Stimulated activated CD8-positive, alpha-beta memory T cell treated with anti-CD3 and anti-CD28 coated beads, Interleukin-15, amount 100 ng/mL, for 24 hours (primary cell): ENCODE data around the gene PUSL1.

Experiments used
- DNase-seq: peaks from one replicate; pipeline ENCODE4 v3.0.0-alpha.2; 2020; ENCODE audit warnings: low read depth

PUSL1 gene

DNA sequence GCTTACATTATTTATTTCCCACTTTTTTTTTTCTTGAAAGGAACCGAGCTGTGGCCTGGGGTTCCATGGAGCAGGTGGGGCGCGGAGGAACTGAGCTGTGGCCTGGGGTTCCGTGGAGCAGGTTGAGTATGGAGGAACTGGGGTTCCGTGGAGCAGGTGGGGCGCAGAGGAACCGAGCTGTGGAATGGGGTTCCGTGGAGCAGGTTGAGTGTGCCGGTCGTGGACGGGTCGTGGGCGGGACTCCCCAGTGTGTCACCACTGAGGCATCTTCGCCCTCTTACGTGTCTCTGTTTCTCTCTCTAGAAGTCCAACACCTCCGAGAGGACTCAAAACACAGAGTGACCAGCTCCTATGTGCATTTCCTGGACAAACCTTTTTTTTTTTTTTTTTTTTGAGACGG lies 29.4 kb upstream of the PUSL1 start:
- DNase-seq, result no peak

DNA sequence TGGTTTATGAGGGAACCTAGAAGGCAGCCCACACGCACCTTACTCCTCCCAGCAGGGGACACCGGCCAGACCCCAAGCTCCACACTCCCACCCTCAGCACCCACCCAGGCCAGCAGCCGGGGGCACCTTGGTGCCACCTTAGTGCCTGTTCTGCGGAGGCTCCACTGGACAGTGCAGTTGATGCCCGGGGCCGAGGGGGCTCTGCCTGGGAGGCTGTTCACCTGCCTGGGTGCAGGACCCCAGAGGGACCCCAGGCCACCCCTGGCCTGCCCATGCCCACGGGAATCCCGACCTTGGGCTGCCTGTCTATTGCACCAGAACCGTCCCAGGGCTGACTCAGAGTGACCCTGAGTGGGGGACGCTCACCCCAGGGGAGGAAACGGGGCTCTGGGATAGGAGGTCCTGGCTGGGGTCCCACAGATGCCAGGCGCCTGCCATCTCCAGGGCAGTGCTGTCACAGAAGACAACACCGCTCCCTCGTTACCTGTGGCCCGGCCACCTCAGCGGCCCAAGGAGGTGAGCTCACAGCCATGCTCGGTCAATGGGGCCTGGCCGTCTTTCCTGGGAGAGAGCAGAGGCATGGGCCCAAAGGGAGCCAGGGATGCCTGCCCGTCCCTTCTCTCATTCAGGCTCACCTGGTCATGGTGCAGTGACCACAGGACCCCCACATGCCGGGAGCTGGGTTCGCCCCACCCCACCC lies 27.5 kb upstream of the PUSL1 start:
- no peak for DNase-seq

DNA sequence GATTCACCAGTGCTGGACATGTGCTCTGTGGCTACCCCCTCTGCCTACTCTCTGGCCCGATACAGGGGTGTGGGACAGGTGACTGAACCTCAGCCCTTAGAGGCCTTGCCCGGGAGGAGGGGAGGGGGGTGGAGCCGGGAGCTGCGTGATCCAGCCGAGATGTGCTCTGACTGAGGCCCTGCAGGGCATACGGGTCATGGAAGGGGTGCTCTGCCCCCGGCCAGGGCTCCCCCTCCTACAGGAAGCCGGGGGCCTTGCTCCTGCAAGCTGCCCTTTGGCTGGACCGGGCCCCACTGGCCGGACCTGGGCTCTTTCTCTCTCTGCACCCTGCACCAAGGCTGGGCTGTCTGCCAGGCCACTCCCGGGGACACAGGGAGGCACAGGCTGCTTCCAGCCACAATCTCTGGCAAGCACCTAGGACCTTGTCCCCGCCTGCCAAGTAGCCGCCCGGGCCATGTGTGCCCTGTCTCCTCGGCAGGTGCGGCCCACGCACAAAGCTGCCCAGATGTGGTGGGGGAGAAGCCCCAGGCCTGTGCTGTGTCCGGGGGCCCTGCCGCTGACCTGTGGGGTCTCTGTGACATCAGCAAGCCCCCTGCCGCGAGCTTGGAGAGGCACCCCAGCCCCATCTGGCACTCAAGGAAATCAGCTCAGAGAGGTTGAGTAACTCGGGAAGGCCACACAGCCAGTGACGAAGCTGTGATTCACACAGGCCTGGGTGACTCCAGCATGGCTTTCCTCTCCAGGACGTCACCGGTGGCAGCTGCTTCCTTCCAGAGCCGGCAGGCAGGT lies 26.7 kb upstream of the PUSL1 start:
- DNase-seq, result no peak

DNA sequence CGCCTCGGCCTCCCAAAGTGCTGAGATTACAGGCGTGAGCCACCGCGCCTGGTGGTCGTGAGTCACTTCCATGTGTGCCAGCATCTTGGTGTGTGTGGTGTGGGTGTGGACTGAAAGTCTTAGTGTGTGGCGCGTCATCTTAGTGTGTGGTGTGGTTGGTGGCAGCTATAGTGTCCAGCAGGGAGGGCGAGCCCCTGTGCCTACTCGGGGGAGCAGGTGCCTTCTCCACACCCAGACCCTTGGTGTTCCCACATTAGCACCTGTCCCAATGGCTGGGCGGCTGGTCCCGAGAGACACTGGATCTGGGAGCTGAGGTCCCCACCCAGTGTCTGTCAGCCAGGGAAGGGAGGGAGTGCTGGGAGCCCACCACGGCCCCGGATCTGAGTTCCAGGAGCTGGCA lies 25.4 kb upstream of the PUSL1 start:
- DNase-seq, result no peak

DNA sequence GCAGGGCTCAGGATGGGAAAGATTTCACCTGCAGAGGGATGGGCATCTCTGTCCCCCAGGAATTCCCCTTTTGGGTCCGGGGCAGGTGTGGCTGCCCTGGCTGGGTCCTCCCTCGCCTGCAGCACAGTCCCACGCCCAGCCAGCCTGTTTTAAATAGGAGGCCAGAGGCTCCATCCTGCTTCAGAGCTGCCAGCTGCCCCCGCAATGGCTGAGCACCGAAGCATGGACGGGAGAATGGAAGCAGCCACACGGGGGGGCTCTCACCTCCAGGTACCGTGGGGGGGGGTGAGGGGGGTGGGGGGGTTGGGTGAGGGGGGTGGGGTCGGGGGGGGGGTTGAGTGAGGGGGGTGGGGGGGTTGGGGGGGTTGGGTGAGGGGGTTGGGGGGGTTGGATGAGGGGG lies 24.6 kb upstream of the PUSL1 start:
- DNase-seq, result no peak

DNA sequence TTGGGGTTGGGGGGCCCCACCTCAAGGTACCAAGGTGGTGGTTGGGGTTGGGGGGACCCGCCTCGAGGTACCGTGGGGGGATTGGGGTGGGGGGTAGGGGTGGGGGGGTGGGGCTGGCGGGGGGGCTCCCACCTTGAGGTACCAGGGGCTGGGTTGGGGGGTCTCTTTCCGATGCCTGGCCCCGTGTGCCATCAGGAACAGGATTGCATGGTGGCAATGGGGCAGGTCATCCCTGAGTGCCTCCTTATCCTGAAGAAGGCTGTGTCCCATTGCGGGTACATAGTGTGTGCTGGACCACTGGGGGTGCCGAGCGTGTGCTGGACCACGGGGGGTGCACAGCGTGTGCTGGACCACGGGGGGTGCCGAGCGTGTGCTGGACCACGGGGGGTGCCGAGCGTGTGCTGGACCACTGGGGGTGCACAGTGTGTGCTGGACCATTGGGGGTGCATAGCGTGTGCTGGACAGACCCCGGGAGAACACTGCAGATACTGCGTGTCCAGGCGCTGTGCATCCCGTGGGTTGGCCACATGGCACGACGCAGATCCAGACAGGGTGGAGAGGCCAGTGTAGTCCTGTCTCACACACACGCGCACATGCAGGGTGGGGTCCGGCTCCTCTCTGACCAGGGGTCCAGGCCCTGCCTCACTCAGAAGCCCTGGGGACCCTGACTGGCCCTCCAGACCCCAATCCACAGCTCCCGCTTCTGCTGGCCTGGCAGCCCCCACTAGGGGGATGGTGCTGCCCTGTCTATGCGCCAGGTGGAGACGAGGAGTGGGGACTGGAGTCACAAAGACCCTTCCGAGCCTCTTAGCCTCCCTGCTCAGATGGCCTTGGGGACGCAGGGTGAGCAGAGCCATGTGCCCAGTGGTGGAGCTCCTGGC lies 23.9 kb upstream of the PUSL1 start:
- DNase-seq, result no peak

DNA sequence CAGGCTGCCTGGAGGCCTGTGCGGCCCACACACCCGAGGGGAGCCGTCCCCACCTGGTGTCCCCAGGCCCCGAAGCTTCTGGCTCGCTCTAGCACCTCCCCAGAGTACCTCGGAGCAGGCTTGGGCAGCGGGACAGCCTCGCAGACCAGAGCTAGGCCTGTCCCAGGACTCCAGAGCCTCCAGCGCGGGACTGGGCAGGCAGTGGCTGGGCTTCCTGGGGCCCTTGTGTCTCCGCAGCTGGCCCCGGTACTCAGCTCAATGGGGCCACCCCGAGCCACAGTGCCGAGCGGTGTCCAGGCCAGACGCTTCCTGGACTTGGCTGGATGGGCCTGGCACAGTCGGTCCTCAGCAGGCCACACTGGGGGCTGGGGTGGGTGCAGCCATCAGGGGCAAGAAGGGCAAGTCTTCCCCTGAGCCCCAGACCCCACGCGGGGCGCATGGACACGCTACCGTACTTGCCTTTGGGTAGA lies 23.3 kb upstream of the PUSL1 start:
- DNase-seq, result no peak

DNA sequence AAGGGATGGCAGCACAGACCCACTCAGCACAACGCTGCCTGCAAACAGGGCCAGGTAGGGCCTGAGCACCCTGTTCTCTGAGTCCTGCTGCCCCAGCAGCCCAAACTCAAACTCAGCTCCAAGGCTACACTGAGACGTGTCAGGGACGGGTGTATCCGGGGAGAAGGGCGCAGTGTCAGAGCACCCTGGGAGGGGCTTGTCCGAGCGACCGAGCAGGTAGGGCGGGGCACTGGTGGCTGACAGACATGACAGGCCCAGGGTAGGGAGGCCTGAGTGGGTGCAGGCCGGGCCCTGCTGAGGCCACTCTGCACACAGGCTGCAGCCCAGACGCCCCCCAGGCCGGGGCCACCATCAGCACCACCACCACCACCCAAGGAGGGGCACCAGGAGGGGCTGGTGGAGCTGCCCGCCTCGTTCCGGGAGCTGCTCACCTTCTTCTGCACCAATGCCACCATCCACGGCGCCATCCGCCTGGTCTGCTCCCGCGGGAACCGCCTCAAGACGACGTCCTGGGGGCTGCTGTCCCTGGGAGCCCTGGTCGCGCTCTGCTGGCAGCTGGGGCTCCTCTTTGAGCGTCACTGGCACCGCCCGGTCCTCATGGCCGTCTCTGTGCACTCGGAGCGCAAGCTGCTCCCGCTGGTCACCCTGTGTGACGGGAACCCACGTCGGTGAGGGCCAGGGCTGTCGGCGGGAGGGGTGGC lies 22.6 kb upstream of the PUSL1 start:
- no peak for DNase-seq

DNA sequence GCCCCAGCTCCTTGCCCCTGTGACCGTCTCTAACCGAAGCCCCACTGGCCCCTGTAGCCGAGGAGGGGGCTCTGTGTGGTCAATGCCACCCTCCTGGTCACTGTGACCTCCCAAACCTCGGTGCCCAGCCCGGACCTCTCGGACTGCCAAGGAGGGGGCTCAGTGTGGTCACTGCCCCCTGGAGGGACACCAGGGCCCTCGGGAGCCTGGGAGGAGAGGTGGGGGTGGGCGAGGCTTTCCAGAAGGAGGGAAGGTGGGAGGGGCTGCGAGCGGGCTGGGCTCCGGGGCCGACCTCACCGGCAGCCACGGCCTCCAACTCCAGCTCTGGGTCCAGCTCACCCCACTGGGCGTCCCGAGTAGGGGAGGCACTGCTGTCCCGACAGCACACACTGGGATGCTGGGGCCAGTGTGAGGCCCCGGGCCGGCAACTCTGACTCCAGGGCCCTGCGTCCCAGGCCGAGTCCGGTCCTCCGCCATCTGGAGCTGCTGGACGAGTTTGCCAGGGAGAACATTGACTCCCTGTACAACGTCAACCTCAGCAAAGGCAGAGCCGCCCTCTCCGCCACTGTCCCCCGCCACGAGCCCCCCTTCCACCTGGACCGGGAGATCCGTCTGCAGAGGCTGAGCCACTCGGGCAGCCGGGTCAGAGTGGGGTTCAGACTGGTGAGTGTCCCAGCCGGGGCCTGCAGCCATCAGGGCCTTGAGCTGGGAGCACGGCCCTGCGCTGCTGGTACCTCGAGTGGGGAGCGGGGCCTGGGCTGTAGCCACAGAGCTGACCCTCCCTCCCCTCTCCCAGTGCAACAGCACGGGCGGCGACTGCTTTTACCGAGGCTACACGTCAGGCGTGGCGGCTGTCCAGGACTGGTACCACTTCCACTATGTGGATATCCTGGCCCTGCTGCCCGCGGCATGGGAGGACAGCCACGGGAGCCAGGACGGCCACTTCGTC lies 21.8 kb upstream of the PUSL1 start:
- DNase-seq, result no peak

DNA sequence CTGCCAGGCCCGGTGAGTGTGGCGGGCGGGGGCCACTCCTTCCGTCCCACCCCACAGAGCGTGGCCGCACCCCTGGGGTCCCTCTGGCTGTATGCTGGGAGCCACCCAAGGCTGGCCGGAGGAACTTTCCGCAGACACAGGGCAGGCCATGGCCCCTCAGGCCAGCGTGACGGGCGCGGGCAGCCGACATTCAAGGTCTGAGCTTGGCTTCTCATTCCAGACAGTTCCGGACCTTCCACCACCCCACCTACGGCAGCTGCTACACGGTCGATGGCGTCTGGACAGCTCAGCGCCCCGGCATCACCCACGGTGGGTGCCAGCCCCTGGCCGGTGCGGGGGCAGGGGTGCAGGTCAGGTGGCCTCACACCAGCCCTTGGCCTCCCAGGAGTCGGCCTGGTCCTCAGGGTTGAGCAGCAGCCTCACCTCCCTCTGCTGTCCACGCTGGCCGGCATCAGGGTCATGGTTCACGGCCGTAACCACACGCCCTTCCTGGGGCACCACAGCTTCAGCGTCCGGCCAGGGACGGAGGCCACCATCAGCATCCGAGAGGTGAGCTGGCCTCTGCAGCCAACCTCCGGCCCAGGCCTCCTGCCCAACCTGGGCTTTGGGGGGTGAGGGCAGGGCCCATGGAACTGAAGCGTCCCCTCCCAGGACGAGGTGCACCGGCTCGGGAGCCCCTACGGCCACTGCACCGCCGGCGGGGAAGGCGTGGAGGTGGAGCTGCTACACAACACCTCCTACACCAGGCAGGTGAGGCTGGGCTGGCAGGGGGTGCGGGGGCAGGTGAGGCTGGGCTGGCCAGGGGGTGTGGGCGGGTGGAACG lies 20.9 kb upstream of the PUSL1 start:
- DNase-seq, result no peak

DNA sequence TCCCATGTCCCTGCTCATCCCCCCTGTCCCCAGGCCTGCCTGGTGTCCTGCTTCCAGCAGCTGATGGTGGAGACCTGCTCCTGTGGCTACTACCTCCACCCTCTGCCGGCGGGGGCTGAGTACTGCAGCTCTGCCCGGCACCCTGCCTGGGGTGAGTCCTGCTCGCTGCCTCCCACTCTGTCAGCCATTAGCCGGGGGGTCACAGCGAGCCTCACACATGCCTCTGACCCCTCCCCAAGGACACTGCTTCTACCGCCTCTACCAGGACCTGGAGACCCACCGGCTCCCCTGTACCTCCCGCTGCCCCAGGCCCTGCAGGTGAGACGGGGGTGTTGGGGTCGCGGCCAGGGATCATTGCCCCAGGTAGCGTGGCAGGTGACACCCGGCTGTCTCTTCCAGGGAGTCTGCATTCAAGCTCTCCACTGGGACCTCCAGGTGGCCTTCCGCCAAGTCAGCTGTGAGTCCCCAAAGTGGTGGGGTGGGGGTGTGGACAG lies 18.1 kb upstream of the PUSL1 start:
- no peak for DNase-seq

DNA sequence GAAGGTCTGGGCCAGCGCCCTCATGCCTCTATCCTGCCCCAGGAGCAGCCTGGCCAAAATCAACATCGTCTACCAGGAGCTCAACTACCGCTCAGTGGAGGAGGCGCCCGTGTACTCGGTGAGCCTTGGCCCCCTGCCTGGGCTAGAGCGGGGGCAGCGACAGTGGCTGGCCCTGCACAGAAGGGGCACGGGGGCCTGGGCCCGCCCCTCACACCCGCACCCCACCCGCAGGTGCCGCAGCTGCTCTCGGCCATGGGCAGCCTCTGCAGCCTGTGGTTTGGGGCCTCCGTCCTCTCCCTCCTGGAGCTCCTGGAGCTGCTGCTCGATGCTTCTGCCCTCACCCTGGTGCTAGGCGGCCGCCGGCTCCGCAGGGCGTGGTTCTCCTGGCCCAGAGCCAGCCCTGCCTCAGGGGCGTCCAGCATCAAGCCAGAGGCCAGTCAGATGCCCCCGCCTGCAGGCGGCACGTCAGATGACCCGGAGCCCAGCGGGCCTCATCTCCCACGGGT lies 17.3 kb upstream of the PUSL1 start:
- no peak for DNase-seq

DNA sequence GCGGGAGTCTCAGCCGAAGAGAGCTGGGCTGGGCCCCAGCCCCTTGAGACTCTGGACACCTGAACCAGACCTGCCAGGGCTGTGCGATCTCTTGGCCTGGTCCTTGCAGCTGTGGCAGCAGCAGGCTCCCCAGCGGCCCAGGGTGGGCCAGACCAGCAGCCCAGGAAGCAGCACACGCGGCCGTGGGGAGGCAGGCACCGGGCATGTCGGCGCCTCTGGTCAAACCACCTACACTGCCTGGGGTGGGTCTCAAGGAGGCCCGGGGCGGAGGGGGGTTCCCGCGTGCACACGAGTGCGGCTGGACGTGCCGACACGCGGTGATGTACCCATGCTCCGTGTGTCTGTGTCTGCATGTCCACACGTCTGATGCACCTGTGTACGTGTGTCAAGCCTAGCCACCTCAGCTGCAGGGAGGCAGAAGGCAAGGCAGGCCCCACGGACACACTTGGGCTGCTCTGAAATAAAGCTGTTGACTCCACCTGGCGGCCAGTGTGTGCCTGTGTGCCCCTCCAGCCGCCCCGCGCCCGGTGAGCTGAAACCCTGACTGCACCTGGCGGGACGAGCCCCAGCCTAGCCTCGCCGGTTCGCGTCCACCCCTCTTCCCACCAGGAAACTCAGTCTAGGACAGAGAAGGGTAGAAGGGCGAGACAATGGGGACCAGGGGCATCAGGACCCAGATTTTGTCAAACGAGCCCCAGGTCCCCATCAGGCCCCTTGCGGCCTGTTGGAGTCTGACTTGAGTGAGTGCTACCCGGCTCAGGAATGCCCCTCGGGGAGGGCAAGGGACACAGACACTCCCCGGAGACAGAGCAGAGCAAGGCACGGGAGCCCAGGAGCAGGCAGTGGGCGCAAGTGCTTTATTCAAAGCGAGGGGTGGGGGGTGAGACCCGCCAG lies 16.6 kb upstream of the PUSL1 start:
- DNase-seq, result no peak

DNA sequence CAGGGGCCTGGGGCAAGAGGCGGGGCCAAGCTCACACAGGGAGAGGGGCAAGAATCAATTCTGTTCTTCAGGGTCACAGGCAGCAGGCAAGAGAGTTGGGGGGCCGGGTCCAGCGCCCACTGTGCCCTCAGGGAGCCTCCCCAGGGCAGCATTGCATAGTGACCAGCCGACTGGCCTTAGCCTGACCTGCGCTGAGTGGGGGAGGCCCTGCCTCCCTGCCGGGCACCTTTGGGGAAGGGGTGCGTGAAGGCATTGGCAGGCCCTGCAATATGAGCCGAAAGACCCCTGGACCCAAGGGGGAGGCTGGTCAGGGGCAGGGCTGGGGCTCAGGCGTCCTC lies 16.0 kb upstream of the PUSL1 start:
- DNase-seq, result no peak

DNA sequence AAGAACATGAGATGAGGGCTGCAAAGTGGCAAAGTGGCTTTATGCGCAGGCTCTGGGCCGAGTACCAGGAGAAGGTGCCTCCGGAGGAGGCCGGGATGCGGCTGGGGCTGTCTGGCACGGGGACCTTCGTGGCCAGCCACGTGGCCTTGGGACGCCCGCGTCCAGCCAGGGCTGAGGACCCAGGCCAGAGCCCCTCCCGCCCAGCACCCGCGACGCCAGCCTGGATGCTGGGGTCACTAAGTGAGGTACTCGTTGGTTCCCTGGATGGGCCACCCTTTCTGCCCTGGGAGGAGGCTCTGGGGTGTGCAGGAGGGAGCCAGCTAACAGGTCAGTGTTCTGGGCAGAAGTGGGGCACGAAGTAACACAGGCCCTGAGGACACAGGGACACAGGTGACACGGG lies 15.5 kb upstream of the PUSL1 start:
- DNase-seq, result no peak

DNA sequence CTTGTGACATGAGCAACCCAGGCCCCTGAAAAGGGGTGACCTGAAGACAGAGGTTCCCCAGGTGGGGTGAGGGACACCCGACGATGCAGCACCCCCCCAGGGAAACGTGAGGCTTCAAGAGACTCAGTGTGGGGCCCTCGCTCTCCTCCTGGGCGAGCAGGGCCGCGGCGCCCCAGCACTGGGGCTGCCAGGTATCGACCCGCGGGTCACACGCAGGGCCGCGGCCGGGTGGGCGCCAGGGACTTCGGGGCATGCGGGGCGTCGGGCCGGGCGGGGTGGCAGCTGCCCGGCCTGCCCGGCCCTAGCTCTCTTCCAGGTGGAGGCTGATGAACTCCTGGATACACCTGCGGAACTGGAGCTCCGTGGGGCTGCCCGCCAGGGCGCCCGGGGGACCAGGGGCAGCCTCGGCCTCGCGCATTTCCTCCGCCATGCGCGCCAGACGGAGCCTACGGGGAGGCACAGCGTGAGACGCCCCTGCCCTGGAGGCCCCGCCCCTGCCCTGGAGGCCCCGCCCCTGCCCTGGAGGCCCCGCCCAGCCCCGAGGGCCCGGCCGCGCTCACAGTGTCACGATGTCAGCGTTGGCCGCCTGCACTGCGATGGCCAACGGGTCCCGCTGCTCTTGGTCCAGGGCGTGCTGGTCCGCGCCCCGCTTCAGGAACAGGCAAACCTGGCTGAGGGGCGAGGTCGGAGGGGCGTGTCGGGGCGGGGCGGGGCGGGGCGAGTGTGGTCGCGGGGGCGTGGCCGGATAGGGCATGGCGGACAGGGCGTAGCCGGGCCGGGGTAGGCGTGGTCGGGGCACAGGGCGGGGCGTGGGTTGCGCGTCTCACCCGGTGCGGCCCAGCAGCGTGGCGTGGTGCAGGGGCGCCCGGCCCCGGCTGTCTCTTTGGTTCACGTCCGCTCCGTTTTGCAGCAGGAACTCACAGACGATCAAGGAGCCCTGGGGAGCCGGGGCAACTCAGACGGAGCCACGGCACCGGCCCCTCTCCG lies 14.8 kb upstream of the PUSL1 start:
- DNase-seq, result no peak

DNA sequence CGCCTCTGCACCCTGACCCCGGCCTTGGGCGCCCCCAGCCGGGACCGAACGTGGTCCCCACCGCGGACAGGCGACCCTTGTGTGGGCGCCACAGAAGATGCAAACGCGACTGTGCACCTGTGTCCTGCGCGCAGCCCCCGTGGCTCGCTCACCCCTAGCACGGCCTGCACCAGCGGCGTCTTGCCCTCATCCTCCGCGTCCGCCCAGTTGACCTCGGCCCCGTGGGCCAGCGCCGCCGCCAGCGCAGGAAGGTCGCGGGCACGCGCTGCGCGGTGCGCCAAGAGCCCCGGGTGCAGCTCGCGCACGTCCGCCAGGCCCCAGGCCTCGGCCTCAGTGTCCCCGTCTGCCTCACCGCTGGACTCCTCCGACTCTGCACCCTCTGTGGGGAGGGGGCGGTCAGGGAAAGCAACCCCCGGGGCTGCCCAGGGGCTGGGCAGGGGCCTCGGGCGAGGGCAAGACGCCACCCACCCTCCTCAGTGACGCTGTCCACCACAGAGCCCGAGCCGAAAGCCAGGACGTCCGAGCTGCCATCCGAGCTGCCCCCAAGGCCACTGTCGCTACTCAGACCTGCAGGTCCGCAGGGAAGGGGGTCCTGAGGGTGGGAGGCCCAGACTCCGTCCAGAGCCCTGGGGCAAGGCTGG lies 14.0 kb upstream of the PUSL1 start:
- no peak for DNase-seq
